Transverse colon (tissue), 4 donors: ENCODE measurements around the gene MLLT1. TPM values are rescaled to one million over a fixed set of nuclear protein-coding genes. Genes with fewer than 3 reads are reported as not detected.

ENCODE experiments used
- DNase-seq: peaks from one replicate; pipeline ENCODE4 v3.0.0-alpha.2; 2019
- H3K27ac ChIP-seq, 4 donors: fragments of 200-600 bp; sonication (generic); 2 replicates each; pipeline ENCODE4 v1.5.1; 2016 to 2018; ENCODE audit warnings: inconsistent platforms in 4 of 4
- H3K27me3 ChIP-seq: fragments of 200-600 bp; sonication (generic); 2 replicates; pipeline ENCODE4 v1.5.1; 2017; ENCODE audit warnings: inconsistent platforms
- H3K36me3 ChIP-seq, 4 donors: fragments of 200-600 bp; sonication (generic); 2 replicates each; pipeline ENCODE4 v1.5.1; 2017 to 2019; ENCODE audit warnings: inconsistent platforms in 4 of 4
- H3K4me1 ChIP-seq, 4 donors: fragments of 200-600 bp; sonication (generic); 2 replicates each; pipeline ENCODE4 v1.5.1; 2017 to 2020; ENCODE audit warnings: inconsistent platforms in 4 of 4
- H3K4me3 ChIP-seq, 4 donors: fragments of 200-600 bp; sonication (generic); 1 replicate in 1 of 4; 2 replicates in 3 of 4; pipeline versions ENCODE4 v1.5.1 to v1.6.1; 2017 to 2019; ENCODE audit warnings: inconsistent platforms in 4 of 4
- H3K9me3 ChIP-seq, 2 donors: fragments of 200-600 bp; sonication (generic); 2 replicates each; pipeline ENCODE4 v1.5.1; 2017 to 2019; ENCODE audit warnings: inconsistent platforms in 2 of 2
- EP300 ChIP-seq: sonication (generic); formaldehyde crosslinking; IDR thresholded peaks from one replicate; pipeline ENCODE4 v1.6.1; 2017; ENCODE audit warnings: antibody characterized with exemption, low read depth
- POLR2A ChIP-seq: fragments of 450-650 bp; IDR thresholded peaks from one replicate; pipeline ENCODE4 v1.6.1; 2016; ENCODE audit warnings: antibody characterized with exemption, mild to moderate bottlenecking, moderate library complexity
- POLR2AphosphoS5 ChIP-seq, 3 donors: sonication (generic); formaldehyde crosslinking; IDR thresholded peaks; one replicate each; pipeline ENCODE4 v1.6.1; 2016; ENCODE audit warnings: antibody characterized with exemption in 3 of 3
- WGBS, 2 donors: methylation state at CpG; one replicate each; pipeline ENCODE4 v1.1.5; 2018; ENCODE audit warnings: low coverage in 1 of 2; 5-methylcytosine and 5-hydroxymethylcytosine counted together
- in situ Hi-C, 4 donors: fragments of 200-750 bp; cut with MboI; loops; one replicate each; pipeline versions ENCODE4 v1.15.0 to v1.15.1; 2017; ENCODE audit warnings: low sequenced_read_pairs in 3 of 4, low pct_ligation_motif_present in 1 of 4, low pct_unique_long_range_greater_than_20kb in 1 of 4
- intact Hi-C: fragments of 100-400 bp; cut with DNase I; formaldehyde crosslinking; loops from one replicate; pipeline ENCODE4 v1.15.1; 2023; ENCODE audit warnings: low total_unique reads
- total RNA-seq, 4 donors: library from RNA; depleted of rRNA; stranded (reverse); fragments of >200 nt; gene quantifications; one replicate each; pipeline ENCODE4 v1.1.0, GENCODE V29; 2016
- TF ChIP-seq, protein P1 (sequence below), 5 experiments: fragments of 200-600 bp in 3 of 5; fragments of 450-650 bp in 2 of 5; sonication (generic) in 3 of 5; IDR thresholded peaks; 1 replicate in 2 of 5; 2 replicates in 3 of 5; pipeline ENCODE4 v1.5.1; 2016 to 2017; ENCODE audit warnings: antibody characterized with exemption in 5 of 5, inconsistent platforms in 3 of 5, mild to moderate bottlenecking in 2 of 5, moderate library complexity in 1 of 5

The MLLT1 gene
- total RNA-seq, 4 donors from 2014 or later = 12.3 to 34.6 (median 19.7) TPM

DNA sequence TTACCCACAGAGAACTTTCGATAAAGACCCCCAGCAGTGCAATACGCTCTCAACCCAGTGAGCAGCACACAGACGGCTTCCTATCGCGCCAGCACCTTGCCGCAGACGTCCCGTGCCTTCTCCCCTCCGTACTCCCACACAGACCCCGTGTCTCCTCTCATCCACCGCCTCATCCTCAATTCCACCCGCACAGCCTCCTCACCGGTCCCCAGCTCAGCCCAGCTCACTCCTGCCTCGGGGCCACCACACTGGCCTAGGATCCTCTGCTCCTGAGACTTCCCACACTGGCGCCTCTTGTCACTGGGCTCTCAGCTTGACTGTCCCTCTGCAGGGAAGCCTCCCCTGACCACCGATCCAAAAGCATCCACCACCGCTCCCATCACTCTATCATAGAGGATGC lies 9.0 kb downstream of the MLLT1 start:
- Histone ChIP-seq H3K27me3 (no peaks in the 10 kb centered on the region), H3K4me3 (no peak overlapping the region), H3K9me3 (no peaks in the 10 kb centered on the region), H3K36me3 (peaks cover 0 to 13% (median 0%) of the 10 kb centered on the region in 4 donors), H3K4me1 (peaks cover 35 to 49% (median 43%) of the 10 kb centered on the region in 4 donors), H3K27ac (peak overlapping the region; percentile 80 to 88 (median 85))
- no peak for DNase-seq
- in situ Hi-C loops = no loop called here
- no peak for TF ChIP-seq EP300
- TF ChIP-seq POLR2A = no peak
- TF ChIP-seq, protein P1, sequence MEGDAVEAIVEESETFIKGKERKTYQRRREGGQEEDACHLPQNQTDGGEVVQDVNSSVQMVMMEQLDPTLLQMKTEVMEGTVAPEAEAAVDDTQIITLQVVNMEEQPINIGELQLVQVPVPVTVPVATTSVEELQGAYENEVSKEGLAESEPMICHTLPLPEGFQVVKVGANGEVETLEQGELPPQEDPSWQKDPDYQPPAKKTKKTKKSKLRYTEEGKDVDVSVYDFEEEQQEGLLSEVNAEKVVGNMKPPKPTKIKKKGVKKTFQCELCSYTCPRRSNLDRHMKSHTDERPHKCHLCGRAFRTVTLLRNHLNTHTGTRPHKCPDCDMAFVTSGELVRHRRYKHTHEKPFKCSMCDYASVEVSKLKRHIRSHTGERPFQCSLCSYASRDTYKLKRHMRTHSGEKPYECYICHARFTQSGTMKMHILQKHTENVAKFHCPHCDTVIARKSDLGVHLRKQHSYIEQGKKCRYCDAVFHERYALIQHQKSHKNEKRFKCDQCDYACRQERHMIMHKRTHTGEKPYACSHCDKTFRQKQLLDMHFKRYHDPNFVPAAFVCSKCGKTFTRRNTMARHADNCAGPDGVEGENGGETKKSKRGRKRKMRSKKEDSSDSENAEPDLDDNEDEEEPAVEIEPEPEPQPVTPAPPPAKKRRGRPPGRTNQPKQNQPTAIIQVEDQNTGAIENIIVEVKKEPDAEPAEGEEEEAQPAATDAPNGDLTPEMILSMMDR (IDR thresholded peaks at IDR 0.05) = no peak
- no peak for TF ChIP-seq POLR2AphosphoS5 (IDR thresholded peaks at IDR 0.05)
- intact Hi-C loops = no loop called here
- WGBS, 2 donors = 87 to 95% methylated on average over 9 to 17 of the region's 17 CpGs

DNA sequence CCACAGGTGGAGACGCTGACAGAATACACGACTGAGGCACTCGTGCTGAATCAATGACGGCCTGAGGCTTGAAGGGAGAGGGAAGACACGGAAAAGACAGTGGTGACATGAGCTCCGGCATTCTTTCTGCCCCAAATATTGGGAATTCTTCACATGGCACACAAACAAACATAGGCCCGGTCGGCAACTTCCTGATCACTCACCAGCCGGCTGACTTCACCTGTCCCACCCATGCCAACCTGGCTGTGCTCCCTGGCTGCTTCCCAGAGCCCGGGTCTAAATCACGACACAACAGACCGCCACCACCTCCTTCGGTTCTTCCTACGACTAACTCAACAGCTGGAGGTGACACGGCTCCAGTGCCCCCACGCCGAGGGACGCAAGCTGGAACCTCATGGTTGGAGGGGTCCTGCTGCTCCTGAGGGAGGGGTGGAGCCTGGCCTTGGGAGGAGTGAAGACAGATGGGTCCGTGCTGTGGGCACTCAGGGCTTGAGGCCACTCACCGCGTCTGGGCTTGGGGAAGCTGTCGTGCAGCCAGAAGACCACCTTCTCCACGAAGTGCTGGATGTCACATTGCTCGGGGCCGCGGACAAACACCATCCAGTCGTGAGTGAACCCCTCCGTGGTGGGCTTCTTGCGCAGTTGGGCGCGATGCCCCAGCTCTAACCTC lies 9.6 kb downstream of the MLLT1 start:
- Histone ChIP-seq H3K36me3 (peaks cover 0 to 13% (median 0%) of the 10 kb centered on the region in 4 donors), H3K4me1 (peaks cover 30 to 47% (median 37%) of the 10 kb centered on the region in 4 donors), H3K27ac (peak overlapping the region in 3 of 4 donors; percentile 83 to 88 (median 87)), H3K27me3 (no peaks in the 10 kb centered on the region), H3K9me3 (no peaks in the 10 kb centered on the region), H3K4me3 (no peak overlapping the region)
- intact Hi-C loops (no loop called here), in situ Hi-C loops (no loop called here)
- no peak for DNase-seq
- WGBS, 2 donors = 88% methylated on average over 31 of the region's 31 CpGs; no CpG with 5 or more reads in 1 of the 2 donors
- TF ChIP-seq, protein P1 (IDR thresholded peaks at IDR 0.05) = no peak
- TF ChIP-seq POLR2AphosphoS5 (IDR thresholded peaks at IDR 0.05) (no peak), POLR2A (no peak), EP300 (no peak)

DNA sequence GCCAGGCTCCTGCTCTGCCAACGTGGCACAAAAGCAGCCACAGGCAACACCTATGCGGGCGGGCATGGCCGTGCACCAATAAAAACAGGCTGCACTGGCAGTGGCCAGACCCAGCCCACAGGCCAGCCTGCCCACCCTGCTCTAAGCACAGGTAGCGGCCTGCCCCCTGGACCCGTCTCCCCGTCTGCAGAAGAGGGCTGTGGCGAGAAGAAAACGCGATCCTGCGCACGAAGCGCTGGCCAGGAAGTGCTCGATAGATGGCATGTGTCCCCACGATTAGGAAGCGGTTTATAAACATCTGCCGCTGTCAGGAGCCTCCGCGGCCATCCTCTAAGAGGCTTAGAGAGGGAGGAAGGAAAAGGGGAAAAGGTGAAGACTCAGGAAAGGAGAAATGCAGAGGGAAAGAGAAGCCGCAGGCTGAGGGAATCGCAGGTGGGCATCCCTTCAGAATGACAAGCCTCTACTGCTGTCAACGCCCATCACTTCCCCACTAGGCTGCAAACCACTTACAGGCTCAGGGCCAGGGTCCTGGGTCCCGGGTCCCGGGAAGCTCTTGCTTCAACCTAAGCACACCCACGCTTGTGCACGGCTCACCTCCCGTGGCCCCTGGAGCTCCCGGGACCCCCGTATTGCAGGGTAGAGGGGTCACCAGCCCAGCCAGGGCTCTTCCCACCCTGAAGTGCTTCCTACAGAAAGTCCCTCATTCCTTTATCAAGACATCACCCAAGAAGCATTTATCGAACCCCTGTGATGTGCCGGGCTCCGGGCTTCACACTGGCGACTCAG lies 10.5 kb downstream of the MLLT1 start:
- Histone ChIP-seq H3K4me1 (peaks cover 21 to 42% (median 31%) of the 10 kb centered on the region in 4 donors), H3K9me3 (no peaks in the 10 kb centered on the region), H3K27me3 (no peaks in the 10 kb centered on the region), H3K4me3 (no peak overlapping the region), H3K36me3 (peaks cover 0 to 13% (median 0%) of the 10 kb centered on the region in 4 donors), H3K27ac (no peak overlapping the region)
- 73 to 89% methylated on average over 9 to 33 of the region's 33 CpGs for WGBS, 2 donors
- TF ChIP-seq EP300 (no peak), POLR2A (no peak), POLR2AphosphoS5 (IDR thresholded peaks at IDR 0.05) (no peak)
- TF ChIP-seq, protein P1 (IDR thresholded peaks at IDR 0.05) = no peak
- in situ Hi-C loops (no loop called here), intact Hi-C loops (no loop called here)
- no peak for DNase-seq

DNA sequence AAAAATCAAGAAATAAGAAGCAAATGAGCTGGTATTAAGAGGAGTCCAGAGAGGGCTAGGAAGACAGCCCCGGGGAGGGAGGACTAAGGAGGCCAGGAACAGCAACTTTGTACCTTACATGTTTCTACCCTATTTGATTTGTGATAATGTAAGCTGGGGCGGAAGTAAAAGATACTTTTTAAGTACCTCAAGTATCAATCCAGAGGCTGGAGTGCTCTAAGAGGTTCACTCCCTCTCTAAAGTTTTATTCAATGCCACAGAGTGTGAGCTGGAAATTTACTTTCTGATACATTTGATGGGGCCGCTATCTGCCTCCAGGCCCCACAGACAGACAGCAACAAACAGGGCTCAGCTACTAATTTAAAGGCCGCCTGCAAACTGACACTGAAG lies 11.4 kb downstream of the MLLT1 start:
- Histone ChIP-seq H3K27ac (no peak overlapping the region), H3K4me3 (no peak overlapping the region), H3K27me3 (no peaks in the 10 kb centered on the region), H3K36me3 (peaks cover 0 to 13% (median 0%) of the 10 kb centered on the region in 4 donors), H3K4me1 (peaks cover 20 to 45% (median 34%) of the 10 kb centered on the region in 4 donors), H3K9me3 (no peaks in the 10 kb centered on the region)
- no peak for TF ChIP-seq POLR2AphosphoS5 (IDR thresholded peaks at IDR 0.05)
- no peak for TF ChIP-seq POLR2A
- TF ChIP-seq, protein P1 (IDR thresholded peaks at IDR 0.05) = no peak
- TF ChIP-seq EP300 = no peak
- in situ Hi-C loops = no loop called here
- no peak for DNase-seq
- intact Hi-C loops = no loop called here
- WGBS, 2 donors = 90 to 100% methylated on average over 1 to 4 of the region's 4 CpGs
